ENCODE results near the gene TRAF2. TPM values are rescaled to one million over a fixed set of nuclear protein-coding genes. Genes with fewer than 3 reads are reported as not detected.

TRAF2 gene
- total and polyA plus RNA-seq, 2 donors (not counting 3 experiments of a cell fraction or from before 2014, with no cell fraction given), result 10.9 to 23.1 TPM

GRCh38 chr9:136849960-136850865 is 36.1 kb upstream of the TRAF2 start:
- TF ChIP-seq CTCF (IDR thresholded peaks at IDR 0.05; ENCODE audit: extremely low read depth in 1 of 2, insufficient read depth in 1 of 2, low read depth in 1 of 2, low read length in 2 of 2), result no peak
- no peak for TF ChIP-seq GATA2 (IDR thresholded peaks at IDR 0.05; ENCODE audit: insufficient read depth, insufficient read length, low read depth, low read length)
- no peak for TF ChIP-seq POLR2AphosphoS5 (IDR thresholded peaks at IDR 0.05; ENCODE audit: insufficient read depth, low read depth, low read length)
- no peak for TF ChIP-seq FOS (IDR thresholded peaks at IDR 0.05; ENCODE audit: borderline replicate concordance, insufficient read depth, low read length)
- no peak for TF ChIP-seq POLR2A (IDR thresholded peaks at IDR 0.05; ENCODE audit: low read depth, low read length)
- no peak for TF ChIP-seq MAX (IDR thresholded peaks at IDR 0.05; ENCODE audit: insufficient read depth, insufficient read length)
- no peak for TF ChIP-seq MYC (IDR thresholded peaks at IDR 0.05; ENCODE audit: low read depth, low read length)
- no peak for TF ChIP-seq JUN (IDR thresholded peaks at IDR 0.05; ENCODE audit: borderline replicate concordance, insufficient read depth, insufficient read length, low read depth)
- TF ChIP-seq EZH2 (IDR thresholded peaks at IDR 0.05; ENCODE audit: borderline replicate concordance, low read depth, low read length, severe bottlenecking), result no peak
- dilution Hi-C loops (cut with MboI; ENCODE audit: extremely low pct_ligation_motif_present, low sequenced_read_pairs), result no loop called here
- ChIA-PET CTCF (no interaction called here), POLR2A (no interaction called here)
- Histone ChIP-seq H3K27me3 (ENCODE audit: control insufficient read depth in 2 of 2, insufficient read depth in 2 of 2, low read length in 2 of 2) (peaks cover 8 to 18% of the 10 kb centered on the region in 2 experiments), H3K27ac (ENCODE audit: insufficient read depth, low read depth, low read length) (no peak overlapping the region), H3K9ac (replicated peaks; ENCODE audit: extremely low read depth, insufficient read depth, low read length) (peak overlapping the region; percentile 32), H3K4me1 (ENCODE audit: control insufficient read depth, extremely low read depth, insufficient read depth, low read length) (peaks cover 10% of the 10 kb centered on the region), H3K4me3 (replicated peaks in 1 of 3; ENCODE audit: insufficient read depth in 1 of 3, low read depth in 1 of 3, low read length in 3 of 3) (peak overlapping the region in 2 of 3 experiments; percentile 44 to 90), H2AFZ (ENCODE audit: low read depth, low read length) (no peak overlapping the region), H3K79me2 (ENCODE audit: control insufficient read depth, insufficient read depth, low read length) (no peaks in the 10 kb centered on the region), H3K4me2 (ENCODE audit: insufficient read depth, low read length) (peak overlapping the region; percentile 49), H4K20me1 (replicated peaks; ENCODE audit: control insufficient read depth, extremely low read depth, insufficient read depth, low read length) (no peaks in the 10 kb centered on the region), H3K9me1 (replicated peaks; ENCODE audit: control insufficient read depth, extremely low read depth, insufficient read depth, low read length) (no peaks in the 10 kb centered on the region), H3K9me3 (replicated peaks; ENCODE audit: control insufficient read depth, insufficient read depth, low read length) (no peaks in the 10 kb centered on the region), H3K36me3 (ENCODE audit: control insufficient read depth in 2 of 2, extremely low read depth in 1 of 2, insufficient read depth in 2 of 2, low read length in 2 of 2) (no peaks in the 10 kb centered on the region)
- DNase-seq (ENCODE audit: low read depth, low spot score) (no peak), FAIRE-seq (no peak)
- BruUV-seq (replicated peaks), result TSS peak; percentile 62
- intact Hi-C loops (cut with micrococcal nuclease), result loop anchor here (1.0 to 5.0 kb wide), 4 partner anchors 16 to 95 kb away; partner anchors contain the start of genes C8G, EDF1, FBXW5 and TMEM141
